ENCODE data around the gene AADACL3. TPM values are rescaled to one million over a fixed set of nuclear protein-coding genes. Genes with fewer than 3 reads are reported as not detected.
"Not testable (repeated sequence)": the region's sequence is repeated elsewhere in the genome, so short reads cannot be mapped to it uniquely, and the experiment has no call there.

Gene AADACL3
- total and polyA plus RNA-seq, 2 donors (not counting 3 experiments of a cell fraction or from before 2014, with no cell fraction given) = not detected

DNA sequence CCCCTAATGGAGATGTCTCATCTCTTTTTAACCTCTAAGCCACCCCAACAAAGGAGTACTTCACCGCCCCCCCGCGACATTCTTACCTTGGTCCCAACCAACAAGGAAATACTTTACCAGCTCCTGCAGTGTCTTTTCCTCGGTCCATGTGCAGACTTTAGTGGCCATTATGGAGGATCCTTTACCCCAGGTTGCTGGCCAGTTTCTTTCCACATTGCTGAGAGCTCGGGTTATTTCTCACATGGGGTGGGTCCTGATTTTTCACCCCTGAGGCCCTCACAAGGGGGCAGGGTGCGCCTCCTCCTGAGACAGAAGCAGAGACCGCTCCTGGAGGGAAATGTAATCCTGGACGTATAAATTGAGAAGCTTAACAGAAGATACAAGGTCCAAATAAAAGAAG lies 3.0 kb upstream of the AADACL3 start:
- H3K9me1 ChIP-seq (replicated peaks; ENCODE audit: control insufficient read depth, extremely low read depth, insufficient read depth, low read length) = no peaks in the 10 kb centered on the region
- BruUV-seq (replicated peaks) = no TSS peak
- H3K79me2 ChIP-seq (ENCODE audit: control insufficient read depth, insufficient read depth, low read length) = no peaks in the 10 kb centered on the region
- no peak for DNase-seq (ENCODE audit: low read depth, low spot score)
- no peaks in the 10 kb centered on the region for H4K20me1 ChIP-seq (replicated peaks; ENCODE audit: control insufficient read depth, extremely low read depth, insufficient read depth, low read length)
- no peak overlapping the region for H3K4me2 ChIP-seq (ENCODE audit: insufficient read depth, low read length)
- no peak for FAIRE-seq
- dilution Hi-C loops (cut with MboI; ENCODE audit: extremely low pct_ligation_motif_present, low sequenced_read_pairs) (no loop called here), intact Hi-C loops (cut with micrococcal nuclease) (no loop called here)
- TF ChIP-seq POLR2A (IDR thresholded peaks at IDR 0.05; ENCODE audit: low read depth, low read length) (no peak), POLR2AphosphoS5 (IDR thresholded peaks at IDR 0.05; ENCODE audit: insufficient read depth, low read depth, low read length) (no peak), GATA2 (IDR thresholded peaks at IDR 0.05; ENCODE audit: insufficient read depth, insufficient read length, low read depth, low read length) (no peak), JUN (IDR thresholded peaks at IDR 0.05; ENCODE audit: borderline replicate concordance, insufficient read depth, insufficient read length, low read depth) (no peak)
- TF ChIP-seq, protein P1, sequence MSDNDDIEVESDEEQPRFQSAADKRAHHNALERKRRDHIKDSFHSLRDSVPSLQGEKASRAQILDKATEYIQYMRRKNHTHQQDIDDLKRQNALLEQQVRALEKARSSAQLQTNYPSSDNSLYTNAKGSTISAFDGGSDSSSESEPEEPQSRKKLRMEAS (IDR thresholded peaks at IDR 0.05; ENCODE audit: insufficient read depth, insufficient read length) = no peak
- no peaks in the 10 kb centered on the region for H3K36me3 ChIP-seq (ENCODE audit: control insufficient read depth in 2 of 2, extremely low read depth in 1 of 2, insufficient read depth in 2 of 2, low read length in 2 of 2)
- no peak overlapping the region for H3K4me3 ChIP-seq (replicated peaks in 1 of 3; ENCODE audit: insufficient read depth in 1 of 3, low read depth in 1 of 3, low read length in 3 of 3)
- H3K4me1 ChIP-seq (ENCODE audit: control insufficient read depth, extremely low read depth, insufficient read depth, low read length) = no peaks in the 10 kb centered on the region
- POLR2A ChIA-PET = no interaction called here
- H2AFZ ChIP-seq (ENCODE audit: low read depth, low read length) = no peak overlapping the region
- H3K27ac ChIP-seq (ENCODE audit: insufficient read depth, low read depth, low read length) = no peak overlapping the region
- CTCF ChIA-PET = no interaction called here
- no peaks in the 10 kb centered on the region for H3K9me3 ChIP-seq (replicated peaks; ENCODE audit: control insufficient read depth, insufficient read depth, low read length)
- H3K27me3 ChIP-seq (ENCODE audit: control insufficient read depth in 2 of 2, insufficient read depth in 2 of 2, low read length in 2 of 2) = no peaks in the 10 kb centered on the region
- H3K9ac ChIP-seq (replicated peaks; ENCODE audit: extremely low read depth, insufficient read depth, low read length) = no peak overlapping the region

DNA sequence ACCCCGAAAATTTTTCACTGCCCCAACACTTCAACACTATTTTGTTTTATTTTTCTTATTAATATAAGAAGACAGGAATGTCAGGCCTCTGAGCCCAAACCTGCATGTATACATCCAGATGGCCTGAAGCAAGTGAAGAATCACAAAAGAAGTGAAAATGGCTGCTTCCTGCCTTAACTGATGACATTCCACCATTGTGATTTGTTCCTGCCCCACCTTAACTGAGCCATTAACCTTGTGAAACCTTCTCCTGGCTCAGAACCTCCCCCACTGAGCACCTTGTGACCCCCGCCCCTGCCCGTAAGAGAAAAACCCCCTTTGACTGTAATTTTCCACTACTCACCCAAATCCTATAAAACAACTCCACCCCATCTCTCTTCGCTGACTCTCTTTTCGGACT lies 2.3 kb upstream of the AADACL3 start:
- H3K9ac ChIP-seq (replicated peaks; ENCODE audit: extremely low read depth, insufficient read depth, low read length); H2AFZ ChIP-seq (ENCODE audit: low read depth, low read length); H3K27ac ChIP-seq (ENCODE audit: insufficient read depth, low read depth, low read length); H3K4me1 ChIP-seq (ENCODE audit: control insufficient read depth, extremely low read depth, insufficient read depth, low read length); H3K4me3 ChIP-seq (replicated peaks in 1 of 3; ENCODE audit: insufficient read depth in 1 of 3, low read depth in 1 of 3, low read length in 3 of 3); FAIRE-seq; H3K4me2 ChIP-seq (ENCODE audit: insufficient read depth, low read length); H3K79me2 ChIP-seq (ENCODE audit: control insufficient read depth, insufficient read depth, low read length); H3K36me3 ChIP-seq (ENCODE audit: control insufficient read depth in 2 of 2, extremely low read depth in 1 of 2, insufficient read depth in 2 of 2, low read length in 2 of 2); H3K9me3 ChIP-seq (replicated peaks; ENCODE audit: control insufficient read depth, insufficient read depth, low read length); H4K20me1 ChIP-seq (replicated peaks; ENCODE audit: control insufficient read depth, extremely low read depth, insufficient read depth, low read length); intact Hi-C loops (cut with micrococcal nuclease); H3K9me1 ChIP-seq (replicated peaks; ENCODE audit: control insufficient read depth, extremely low read depth, insufficient read depth, low read length); H3K27me3 ChIP-seq (ENCODE audit: control insufficient read depth in 2 of 2, insufficient read depth in 2 of 2, low read length in 2 of 2); POLR2A ChIA-PET; DNase-seq (ENCODE audit: low read depth, low spot score); CTCF ChIA-PET; BruUV-seq (replicated peaks); dilution Hi-C loops (cut with MboI; ENCODE audit: extremely low pct_ligation_motif_present, low sequenced_read_pairs): not testable (repeated sequence)
